Stimulated activated CD4-positive, alpha-beta T cell treated with anti-CD3 and anti-CD28 coated beads, Interleukin-1b, Interleukin-23, amount 100 ng/mL, for 48 hours (primary cell): ENCODE results near the gene CTAGE6.
"Not testable (repeated sequence)": the region's sequence is repeated elsewhere in the genome, so short reads cannot be mapped to it uniquely, and the experiment has no call there.

Experiments
- DNase-seq: peaks from one replicate; pipeline ENCODE4 v3.0.0-alpha.2; 2020

The CTAGE6 gene, protein sequence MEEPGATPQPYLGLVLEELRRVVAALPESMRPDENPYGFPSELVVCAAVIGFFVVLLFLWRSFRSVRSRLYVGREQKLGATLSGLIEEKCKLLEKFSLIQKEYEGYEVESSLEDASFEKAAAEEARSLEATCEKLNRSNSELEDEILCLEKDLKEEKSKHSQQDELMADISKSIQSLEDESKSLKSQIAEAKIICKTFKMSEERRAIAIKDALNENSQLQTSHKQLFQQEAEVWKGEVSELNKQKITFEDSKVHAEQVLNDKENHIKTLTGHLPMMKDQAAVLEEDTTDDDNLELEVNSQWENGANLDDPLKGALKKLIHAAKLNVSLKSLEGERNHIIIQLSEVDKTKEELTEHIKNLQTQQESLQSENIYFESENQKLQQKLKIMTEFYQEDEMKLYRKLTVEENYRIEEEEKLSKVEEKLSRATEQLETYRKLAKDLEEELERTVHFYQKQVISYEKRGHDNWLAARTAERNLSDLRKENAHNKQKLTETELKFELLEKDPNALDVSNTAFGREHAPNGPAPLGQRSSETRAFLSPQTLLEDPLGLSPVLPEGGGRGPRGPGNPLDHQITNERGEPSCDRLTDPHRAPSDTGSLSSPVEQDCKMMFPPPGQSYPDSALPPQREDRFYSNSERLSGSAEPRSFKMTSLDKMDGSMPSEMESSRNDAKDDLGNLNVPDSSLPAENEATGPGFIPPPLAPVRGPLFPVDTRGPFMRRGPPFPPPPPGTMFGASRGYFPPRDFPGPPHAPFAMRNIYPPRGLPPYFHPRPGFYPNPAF

GRCh38 chr7:143757596-143757995 lies at the start of gene CTAGE6:
Gene CTAGE6 (minus strand): TSS chr7:143757696. CDS start chr7:143757658, 38 bp downstream.
- DNase-seq = not testable (repeated sequence)

DNA sequence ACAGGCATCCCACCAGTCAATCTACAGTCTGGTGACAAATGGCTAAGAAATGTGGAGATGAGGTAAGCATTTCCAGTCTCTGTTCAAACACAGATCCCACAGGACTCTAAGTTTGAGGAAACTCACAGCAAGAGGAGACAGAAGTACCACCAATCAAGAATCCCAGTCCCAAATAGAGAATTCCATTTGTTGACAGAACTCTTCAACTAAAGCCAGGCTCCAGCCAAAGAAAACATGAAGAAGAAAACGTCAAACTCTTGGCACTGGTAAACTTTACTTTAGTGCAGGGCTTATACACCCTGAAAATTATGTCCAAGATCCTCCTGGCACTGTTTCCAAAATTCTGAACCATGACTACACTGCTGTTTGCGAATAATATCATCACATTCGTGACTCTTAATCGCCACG lies 49.2 kb upstream of the CTAGE6 start:
- DNase-seq = not testable (repeated sequence)

GRCh38 chr7:143797896-143798290 lies 40.4 kb upstream of the CTAGE6 start:
- DNase-seq = not testable (repeated sequence)

DNA sequence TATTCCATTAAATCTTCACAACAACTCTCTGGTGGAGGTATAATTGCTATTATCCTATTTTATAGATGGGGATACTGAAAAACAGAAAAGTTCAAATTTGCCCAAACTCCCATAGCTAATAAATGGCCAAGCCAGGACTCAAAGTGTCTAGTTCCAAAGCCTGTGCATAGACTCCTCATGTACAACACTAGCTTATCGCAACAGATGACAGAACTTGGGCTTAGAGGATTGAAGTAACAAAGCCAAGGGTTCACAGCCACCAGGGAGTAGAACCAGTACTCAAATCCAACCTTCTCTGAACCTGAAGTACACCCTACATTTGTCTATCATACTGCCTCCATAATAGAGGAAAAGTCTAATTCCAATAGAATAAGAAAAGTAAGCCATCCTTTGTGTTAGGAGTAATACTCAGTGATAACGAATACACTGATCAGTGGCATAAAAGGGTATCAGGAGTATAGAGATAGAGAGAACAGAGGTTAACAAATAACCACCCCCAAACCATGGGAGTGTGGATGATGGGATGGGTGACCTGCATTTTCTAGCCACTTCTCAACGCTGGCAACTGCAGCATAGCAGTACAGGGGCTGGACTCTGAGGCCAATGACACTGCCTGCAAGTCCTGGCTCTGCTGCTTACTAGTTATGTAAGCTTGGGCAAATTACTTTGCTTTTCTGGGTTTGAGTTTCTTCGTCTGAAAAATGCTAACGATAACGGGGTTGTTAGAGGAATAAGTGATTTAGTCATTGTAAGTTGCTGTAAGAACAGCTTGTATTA lies 39.8 kb upstream of the CTAGE6 start:
- DNase-seq = not testable (repeated sequence)

DNA sequence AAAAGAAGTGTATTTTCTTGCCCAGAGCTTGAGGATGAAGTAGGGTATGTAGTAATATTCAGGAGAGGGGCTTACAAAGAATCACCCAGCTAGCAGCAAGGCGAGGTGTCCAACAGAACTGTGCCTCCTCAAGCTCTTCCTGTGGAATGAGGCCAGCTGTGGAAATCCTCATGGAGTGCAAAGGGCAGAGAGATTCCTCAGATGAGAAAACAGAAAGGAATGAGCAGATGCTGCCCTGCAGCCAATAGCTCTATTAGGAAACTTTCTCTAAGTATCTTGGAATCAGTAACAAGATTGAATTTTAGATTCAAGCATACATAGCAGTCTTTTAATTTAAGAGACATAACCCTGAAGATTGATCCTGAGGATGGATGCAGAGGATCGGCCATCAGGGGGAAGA lies 38.2 kb upstream of the CTAGE6 start:
- not testable (repeated sequence) for DNase-seq

DNA sequence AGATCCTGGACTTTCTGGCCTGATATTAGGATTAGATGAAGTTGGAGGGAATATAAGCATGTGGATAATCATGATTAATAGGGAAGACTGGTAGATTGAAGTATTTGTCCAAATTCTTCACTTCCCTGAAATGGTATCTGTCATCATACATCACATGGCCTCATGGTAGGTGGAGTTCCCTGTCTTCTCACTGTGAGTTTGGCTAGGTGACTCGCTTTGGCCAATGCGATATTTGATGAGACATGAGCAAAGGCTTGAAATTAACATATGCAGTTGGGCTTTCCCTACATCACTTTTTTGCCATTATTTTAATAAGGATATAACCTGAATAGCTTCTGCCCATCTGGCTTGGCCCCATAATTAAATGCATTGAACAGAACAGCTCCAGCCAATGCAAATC lies 35.1 kb upstream of the CTAGE6 start:
- peak; percentile 46 for DNase-seq

DNA sequence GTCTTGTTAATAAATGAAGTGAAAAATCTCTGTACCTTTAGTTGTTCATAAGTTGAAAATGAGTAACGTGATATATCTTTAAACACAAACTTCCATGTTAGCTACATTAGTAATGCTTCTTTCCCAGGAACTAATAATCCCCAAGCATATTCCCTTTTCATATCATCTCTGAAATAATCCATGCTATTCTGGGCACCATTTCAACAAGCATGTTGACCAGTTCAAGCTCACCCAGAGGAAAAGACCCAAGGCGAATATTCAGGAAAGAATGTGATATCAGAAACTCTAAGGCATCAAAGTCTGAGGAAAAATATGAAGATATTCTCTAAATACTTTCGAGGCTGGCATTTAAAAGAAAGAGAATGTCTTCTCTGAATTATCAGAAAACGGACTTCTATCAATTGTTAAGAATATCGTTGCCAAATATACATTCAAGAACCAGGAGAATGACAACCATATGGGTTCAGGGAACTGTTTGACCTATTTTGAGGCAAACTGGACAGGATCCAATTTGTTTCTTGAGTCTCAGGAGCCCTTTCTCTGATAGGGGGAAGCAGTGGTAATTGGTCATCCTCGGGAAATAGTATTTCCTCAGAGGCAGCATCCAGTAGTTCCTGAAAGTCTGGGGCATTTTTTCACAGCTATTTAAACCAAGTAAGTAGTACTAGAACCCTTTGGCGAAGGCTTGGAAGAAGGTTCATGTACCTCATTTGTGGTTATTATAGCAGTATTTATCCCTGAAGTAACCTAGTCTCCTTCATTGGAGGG lies 28.1 kb upstream of the CTAGE6 start:
- not testable (repeated sequence) for DNase-seq

GRCh38 chr7:143779591-143779990 lies 22.1 kb upstream of the CTAGE6 start:
- not testable (repeated sequence) for DNase-seq

DNA sequence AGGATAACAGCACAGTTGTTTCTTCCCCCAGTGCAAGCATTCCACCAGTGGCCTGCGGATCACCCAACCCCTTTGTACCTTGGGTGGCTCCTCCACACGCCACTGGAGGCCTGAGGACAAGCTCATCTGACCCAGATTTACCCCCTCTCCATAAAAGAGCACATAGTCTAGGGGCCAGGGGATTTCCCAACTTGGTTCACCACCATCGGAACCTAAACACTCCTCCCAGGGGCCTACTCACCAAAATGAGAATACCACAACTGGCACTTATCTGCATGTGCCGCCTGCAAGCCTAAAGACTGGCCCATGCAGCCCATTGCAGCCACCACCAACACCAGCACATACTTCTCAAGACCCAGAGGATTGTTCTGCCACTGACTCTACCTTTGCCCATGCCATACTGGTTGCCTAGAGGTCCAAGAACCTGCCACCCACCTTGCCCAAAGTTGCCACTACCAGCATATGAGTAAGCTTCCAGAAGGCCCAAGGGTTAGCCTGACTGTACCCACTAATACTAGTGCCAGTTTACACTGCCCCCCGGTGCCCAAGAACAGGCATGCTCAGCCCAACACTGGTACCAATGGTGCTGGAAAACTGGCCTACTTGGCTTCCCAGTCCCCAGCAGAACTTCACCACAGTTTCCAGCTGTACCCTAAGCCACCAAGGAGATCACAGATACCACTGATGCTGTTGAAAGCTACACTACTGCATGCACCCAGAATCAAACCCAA lies 15.4 kb upstream of the CTAGE6 start:
- not testable (repeated sequence) for DNase-seq

DNA sequence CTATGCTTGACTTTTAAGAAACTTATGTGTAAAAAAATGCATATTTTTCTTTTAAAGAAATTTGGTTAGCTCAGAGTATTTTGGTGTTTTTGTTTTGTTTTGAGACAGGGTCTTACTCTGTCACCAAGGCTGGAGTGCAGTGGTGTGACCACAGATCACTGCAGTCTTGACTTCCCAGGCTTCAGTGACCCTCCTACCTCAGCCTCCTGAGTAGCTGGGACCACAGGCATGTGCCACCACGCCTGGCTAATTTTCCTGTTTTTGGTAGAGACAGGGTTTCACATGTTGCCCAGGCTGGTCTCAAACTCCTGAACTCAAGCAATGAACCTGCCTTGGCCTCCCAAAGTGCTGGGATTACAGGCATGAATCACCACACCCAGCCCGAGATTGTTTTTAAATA lies 10.0 kb upstream of the CTAGE6 start:
- not testable (repeated sequence) for DNase-seq

GRCh38 chr7:143765678-143766077 lies 8.2 kb upstream of the CTAGE6 start:
- not testable (repeated sequence) for DNase-seq

DNA sequence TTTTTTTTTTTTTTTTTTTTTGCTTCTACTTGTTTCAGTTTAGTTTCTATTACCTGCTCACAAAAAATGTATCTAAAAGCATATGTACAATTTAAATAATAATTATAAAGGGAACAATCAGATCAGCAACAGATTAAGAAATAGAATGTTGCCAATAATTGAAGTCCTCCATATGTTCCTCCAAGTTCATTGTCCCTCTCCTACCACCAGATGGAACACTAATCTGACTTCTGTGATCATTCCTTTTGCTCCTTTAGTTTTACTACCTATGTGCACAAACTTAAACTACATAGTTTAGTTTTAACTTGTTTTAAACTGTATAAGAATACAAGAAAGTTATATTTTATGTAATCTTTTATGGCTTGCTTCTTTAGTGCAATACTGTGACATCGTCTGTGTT lies 5.6 kb upstream of the CTAGE6 start:
- not testable (repeated sequence) for DNase-seq

DNA sequence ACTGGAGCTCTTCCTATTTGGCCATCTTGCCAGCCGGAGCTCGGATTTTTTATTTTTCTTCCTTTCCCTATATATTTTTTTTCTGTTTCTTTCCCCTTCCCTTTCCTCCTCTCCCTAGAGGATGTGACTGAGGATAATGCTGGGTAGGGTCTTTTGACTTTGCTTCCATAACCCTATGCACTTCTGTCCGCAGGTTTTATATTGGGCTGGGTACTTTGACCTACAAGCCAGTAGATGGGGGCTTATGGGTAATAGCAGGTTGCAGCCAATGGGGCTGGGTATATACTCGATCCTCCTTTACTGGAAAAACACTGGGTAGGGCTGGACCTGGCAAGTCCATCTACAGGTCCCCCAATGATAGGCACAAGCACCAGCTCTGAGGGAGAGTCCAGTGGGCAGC lies 12.2 kb downstream of the CTAGE6 start:
- not testable (repeated sequence) for DNase-seq

GRCh38 chr7:143737037-143737819 lies 20.3 kb downstream of the CTAGE6 start:
- DNase-seq = not testable (repeated sequence)

- no peak for DNase-seq
These were observed 21.5 kb downstream of the CTAGE6 start for GRCh38 chr7:143735962-143736361.

DNA sequence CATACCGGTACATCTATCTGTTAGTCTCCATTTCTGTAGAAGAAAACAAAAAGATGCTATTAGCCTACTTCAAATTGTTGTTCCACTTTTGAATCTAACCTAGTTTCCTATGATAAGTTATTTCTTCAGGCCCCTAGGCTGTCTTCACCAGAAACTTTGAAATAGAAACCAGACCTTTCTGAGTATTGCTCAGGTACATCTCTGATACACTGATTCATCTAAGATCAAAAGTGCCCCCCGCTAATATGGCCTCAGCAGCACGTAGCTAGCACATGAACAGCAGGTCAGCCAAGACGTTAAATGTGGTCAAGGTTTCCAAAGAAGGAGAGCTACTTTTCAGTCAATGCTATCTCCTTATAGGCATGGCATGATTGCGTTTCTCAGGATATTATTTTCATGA lies 23.6 kb downstream of the CTAGE6 start:
- no peak for DNase-seq

- no peak for DNase-seq
These were observed 29.1 kb downstream of the CTAGE6 start for GRCh38 chr7:143728333-143728862.

DNA sequence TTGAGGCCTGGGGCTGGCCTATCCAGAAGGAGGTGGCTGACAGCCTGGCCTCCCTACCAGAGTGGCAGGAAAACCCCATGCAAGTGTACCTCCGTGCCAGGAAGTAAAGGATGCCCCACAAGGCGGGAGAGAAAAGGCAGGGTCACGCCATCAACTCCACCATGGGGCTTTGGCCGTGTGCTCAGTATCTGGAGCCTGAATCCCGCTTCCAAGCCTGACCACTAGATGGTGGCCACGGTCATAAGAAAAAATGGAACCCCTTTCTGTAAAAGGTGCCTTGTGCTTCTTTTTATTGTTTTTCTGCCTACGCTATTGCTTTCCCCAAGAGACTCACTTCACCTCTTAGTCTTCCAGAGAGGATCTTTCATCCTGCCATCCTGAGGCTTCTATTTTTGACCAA lies 29.9 kb downstream of the CTAGE6 start:
- not testable (repeated sequence) for DNase-seq

DNA sequence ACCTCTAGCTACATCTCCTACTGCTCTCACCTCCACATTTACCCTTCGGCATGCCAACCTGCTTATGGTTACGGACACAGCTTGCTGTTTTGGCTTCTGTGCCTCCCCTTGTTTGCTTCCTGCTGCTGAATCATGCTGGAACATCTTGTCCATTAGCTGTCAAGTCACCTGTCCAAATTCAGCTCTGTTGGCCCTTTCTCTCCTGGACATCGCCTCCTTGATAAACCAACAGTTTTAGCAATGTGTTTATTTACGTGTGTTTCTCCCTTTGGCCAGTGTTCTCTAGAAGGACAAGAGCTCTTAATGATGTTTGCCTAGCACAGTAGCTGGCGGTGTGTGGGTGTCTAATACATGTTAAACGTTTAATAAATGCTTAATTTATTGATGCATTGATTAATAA lies 31.4 kb downstream of the CTAGE6 start:
- DNase-seq = not testable (repeated sequence)

GRCh38 chr7:143720335-143720734 lies 37.2 kb downstream of the CTAGE6 start:
- not testable (repeated sequence) for DNase-seq
